ENCODE data around the gene ABCA7.
A peak's percentile ranks its signal among the peaks of the same experiment; 100 is the strongest.

ABCA7 gene

GRCh38 chr19:1073956-1074517, 34.1 kb downstream of the ABCA7 start:
- DNase-seq = no peak

- peak; percentile 87 for DNase-seq
These were observed 34.8 kb downstream of the ABCA7 start for GRCh38 chr19:1074544-1075283.

- DNase-seq = no peak
These were observed 36.1 kb downstream of the ABCA7 start for GRCh38 chr19:1076046-1076386.

GRCh38 chr19:1076951-1077350, 37.0 kb downstream of the ABCA7 start:
- DNase-seq = no peak

- no peak for DNase-seq
These were observed 39.7 kb downstream of the ABCA7 start for GRCh38 chr19:1079566-1080111.

- DNase-seq = no peak
These were observed 40.7 kb downstream of the ABCA7 start for GRCh38 chr19:1080360-1081161.

GRCh38 chr19:1081301-1082164, 41.6 kb downstream of the ABCA7 start:
- no peak for DNase-seq

GRCh38 chr19:1082165-1082927, 42.4 kb downstream of the ABCA7 start:
- peak; percentile 97 for DNase-seq

- no peak for DNase-seq
These were observed 43.3 kb downstream of the ABCA7 start for GRCh38 chr19:1082928-1083816.

- DNase-seq = peak; percentile 31
These were observed 44.3 kb downstream of the ABCA7 start for GRCh38 chr19:1084024-1084868.

- DNase-seq = no peak
These were observed 45.2 kb downstream of the ABCA7 start for GRCh38 chr19:1085053-1085658.

GRCh38 chr19:1085676-1086442, 46.0 kb downstream of the ABCA7 start:
- no peak for DNase-seq

GRCh38 chr19:1086613-1087012, 46.7 kb downstream of the ABCA7 start:
- DNase-seq = no peak

GRCh38 chr19:1087813-1088415, 48.0 kb downstream of the ABCA7 start:
- no peak for DNase-seq

GRCh38 chr19:1088416-1089010, 48.6 kb downstream of the ABCA7 start:
- DNase-seq = no peak

GRCh38 chr19:1089126-1089771, 49.3 kb downstream of the ABCA7 start:
- DNase-seq = no peak

- DNase-seq = no peak
These were observed 50.0 kb downstream of the ABCA7 start for GRCh38 chr19:1089891-1090290.

Data from NCI-H1105 (cell line).